ENCODE measurements around the gene ASB5. TPM values are rescaled to one million over a fixed set of nuclear protein-coding genes. Genes with fewer than 3 reads are reported as not detected.

Gene ASB5
- total RNA-seq, 6 experiments from 2014 or later, result 0.19 to 0.23 TPM; not detected in 4

DNA sequence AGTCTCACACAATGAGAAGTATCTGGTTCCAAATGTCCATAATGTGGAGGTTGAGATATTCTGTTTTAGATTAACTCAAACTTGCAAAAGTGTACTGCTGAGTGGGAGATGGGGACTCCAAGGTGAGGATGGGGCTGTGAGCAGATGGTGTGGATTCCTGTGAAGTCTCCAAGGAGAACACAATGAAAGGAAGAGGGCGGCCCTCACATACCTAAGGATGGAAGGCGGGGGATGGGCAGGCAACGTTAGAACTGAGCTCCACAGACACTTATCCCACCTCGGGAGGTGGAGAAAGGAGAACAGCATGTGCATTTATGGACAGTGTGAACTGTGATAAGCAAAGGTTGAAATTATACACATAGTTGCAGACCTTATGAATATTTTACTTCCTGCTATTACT, 63.7 kb downstream of the ASB5 start:
- TF ChIP-seq POLR2A (IDR thresholded peaks at IDR 0.05), result no peak
- TF ChIP-seq, protein P1, sequence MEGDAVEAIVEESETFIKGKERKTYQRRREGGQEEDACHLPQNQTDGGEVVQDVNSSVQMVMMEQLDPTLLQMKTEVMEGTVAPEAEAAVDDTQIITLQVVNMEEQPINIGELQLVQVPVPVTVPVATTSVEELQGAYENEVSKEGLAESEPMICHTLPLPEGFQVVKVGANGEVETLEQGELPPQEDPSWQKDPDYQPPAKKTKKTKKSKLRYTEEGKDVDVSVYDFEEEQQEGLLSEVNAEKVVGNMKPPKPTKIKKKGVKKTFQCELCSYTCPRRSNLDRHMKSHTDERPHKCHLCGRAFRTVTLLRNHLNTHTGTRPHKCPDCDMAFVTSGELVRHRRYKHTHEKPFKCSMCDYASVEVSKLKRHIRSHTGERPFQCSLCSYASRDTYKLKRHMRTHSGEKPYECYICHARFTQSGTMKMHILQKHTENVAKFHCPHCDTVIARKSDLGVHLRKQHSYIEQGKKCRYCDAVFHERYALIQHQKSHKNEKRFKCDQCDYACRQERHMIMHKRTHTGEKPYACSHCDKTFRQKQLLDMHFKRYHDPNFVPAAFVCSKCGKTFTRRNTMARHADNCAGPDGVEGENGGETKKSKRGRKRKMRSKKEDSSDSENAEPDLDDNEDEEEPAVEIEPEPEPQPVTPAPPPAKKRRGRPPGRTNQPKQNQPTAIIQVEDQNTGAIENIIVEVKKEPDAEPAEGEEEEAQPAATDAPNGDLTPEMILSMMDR (IDR thresholded peaks at IDR 0.05), result no peak
- WGBS (ENCODE audit: insufficient coverage, low coverage, low lambda C conversion rate, missing lambda C conversion rate), result 31% methylated on average over 2 of the region's 4 CpGs
- intact Hi-C loops (cut with DNase I), result no loop called here
- Histone ChIP-seq H3K27me3 (no peaks in the 10 kb centered on the region), H3K36me3 (no peaks in the 10 kb centered on the region), H3K27ac (no peak overlapping the region), H3K4me1 (no peaks in the 10 kb centered on the region), H3K4me3 (no peak overlapping the region), H3K9me3 (no peaks in the 10 kb centered on the region)
- ATAC-seq, result no peak
- no peak for DNase-seq

DNA sequence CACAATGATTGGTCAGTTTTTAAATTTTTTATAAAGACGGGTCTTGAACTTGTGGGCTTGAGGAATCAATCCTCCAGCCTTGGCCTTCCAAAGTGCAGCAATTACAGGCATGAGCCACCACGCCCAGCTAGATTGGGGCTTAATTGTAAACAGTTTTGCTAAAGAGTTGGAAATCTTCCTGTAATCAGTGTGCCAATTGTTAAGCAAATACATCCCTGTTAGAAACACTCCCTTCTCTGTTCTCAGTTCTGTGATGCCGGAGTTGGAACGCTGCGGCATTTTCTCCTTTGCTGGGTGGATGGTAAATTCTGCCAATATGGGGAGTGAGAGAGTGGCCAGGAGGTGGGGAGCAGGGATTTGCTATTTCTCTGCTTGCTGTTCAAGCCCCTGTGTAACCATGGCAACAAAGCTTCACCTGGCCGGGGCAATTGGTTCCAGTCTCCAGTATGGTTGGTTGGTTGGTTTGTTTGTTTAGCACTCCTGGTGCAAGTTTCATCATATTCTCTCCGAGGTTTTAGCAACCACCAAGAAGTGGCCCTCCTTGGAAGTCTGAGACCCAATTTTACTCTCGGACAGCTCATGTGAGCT, 70.6 kb downstream of the ASB5 start:
- no peak for DNase-seq
- Histone ChIP-seq H3K27me3 (no peaks in the 10 kb centered on the region), H3K27ac (no peak overlapping the region), H3K4me1 (peaks cover 0 to 5% (median 0%) of the 10 kb centered on the region in 4 donors), H3K4me3 (no peak overlapping the region), H3K36me3 (no peaks in the 10 kb centered on the region), H3K9me3 (no peaks in the 10 kb centered on the region)
- ATAC-seq, result no peak
- TF ChIP-seq POLR2A (IDR thresholded peaks at IDR 0.05), result no peak
- TF ChIP-seq, protein P1 (IDR thresholded peaks at IDR 0.05), result no peak
- intact Hi-C loops (cut with DNase I), result no loop called here
- WGBS (ENCODE audit: insufficient coverage, low coverage, low lambda C conversion rate, missing lambda C conversion rate), result 73% methylated on average over 6 of the region's 8 CpGs

DNA sequence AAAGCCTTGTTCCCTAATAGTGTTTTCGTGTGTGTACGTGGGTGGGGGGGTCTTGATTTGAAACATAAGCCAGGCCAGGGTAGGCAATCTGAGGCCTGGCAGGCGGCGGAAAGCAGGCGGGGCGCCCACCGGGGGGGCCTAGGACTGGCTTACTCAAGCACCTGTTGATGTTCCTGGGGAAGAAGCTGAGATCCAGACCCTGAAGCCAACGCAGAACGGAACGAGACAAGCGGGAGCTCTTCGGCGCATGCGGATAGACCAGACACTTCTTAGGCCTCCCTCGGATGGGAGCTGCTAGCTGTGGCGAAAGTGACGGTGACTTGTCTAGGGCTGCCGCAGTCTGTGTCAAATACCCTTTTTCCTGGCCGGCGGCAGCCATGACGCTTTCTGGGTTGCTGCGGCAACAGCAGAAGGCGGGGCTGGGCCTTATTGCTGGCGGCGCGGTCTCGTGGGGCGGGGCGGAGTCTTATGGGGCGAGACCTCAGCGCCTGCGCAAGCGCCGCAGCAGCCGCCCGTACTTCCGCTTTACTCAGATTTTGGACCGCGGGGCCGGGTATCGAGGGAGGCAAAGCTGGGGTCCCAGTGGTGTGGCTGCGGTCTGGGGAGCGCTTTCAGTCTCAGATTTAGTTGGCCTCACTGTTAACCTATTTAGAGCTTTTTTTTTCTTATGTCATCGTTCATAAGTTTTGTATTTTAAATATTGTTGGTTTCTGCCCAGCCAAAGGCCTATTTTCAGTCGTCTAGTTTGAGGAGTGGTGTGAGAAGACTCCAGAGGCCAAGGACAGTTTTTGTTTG, 73.6 kb downstream of the ASB5 start, which contains the start of gene SPATA4:
SPATA4 (minus strand) TSS at position 402 of the 795 bp plus-strand sequence; CDS start at position 379, 23 bp downstream.
- Histone ChIP-seq H3K36me3 (no peaks in the 10 kb centered on the region), H3K9me3 (no peaks in the 10 kb centered on the region), H3K27me3 (no peaks in the 10 kb centered on the region), H3K4me1 (peaks cover 0 to 5% (median 0%) of the 10 kb centered on the region in 4 donors), H3K27ac (peak within 1 kb of the TSS in 2 of 3 donors; percentile 38 to 42), H3K4me3 (peak within 1 kb of the TSS; percentile 45 to 67 (median 67))
- 2% methylated on average over 29 of the region's 45 CpGs for WGBS (ENCODE audit: insufficient coverage, low coverage, low lambda C conversion rate, missing lambda C conversion rate)
- ATAC-seq (peak; percentile 100), DNase-seq (peak; percentile 95 to 97 (median 96))
- intact Hi-C loops (cut with DNase I), result no loop called here
- TF ChIP-seq POLR2A (IDR thresholded peaks at IDR 0.05), result peak; percentile 45
- TF ChIP-seq, protein P1 (IDR thresholded peaks at IDR 0.05), result no peak

DNA sequence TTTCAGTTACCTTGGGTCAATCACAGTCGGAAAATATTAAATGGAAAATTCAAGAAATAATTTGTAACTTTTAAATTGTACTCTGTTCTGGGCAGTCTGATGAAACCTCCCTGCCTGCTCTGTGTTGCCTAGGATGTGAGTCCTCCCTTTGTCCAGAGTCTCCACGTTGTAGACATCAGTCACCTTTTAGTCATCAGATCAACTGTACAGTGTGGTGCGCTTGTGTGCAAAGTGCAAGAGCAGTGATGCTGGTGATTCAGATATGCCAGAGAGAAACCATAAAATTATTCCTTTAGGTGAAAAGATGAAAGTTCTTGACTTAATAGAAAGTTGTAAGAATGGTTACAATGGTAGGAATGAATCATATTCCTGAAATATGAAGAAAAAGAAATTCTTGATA, 75.1 kb downstream of the ASB5 start:
- Histone ChIP-seq H3K27ac (no peak overlapping the region), H3K27me3 (no peaks in the 10 kb centered on the region), H3K9me3 (no peaks in the 10 kb centered on the region), H3K4me3 (no peak overlapping the region), H3K36me3 (no peaks in the 10 kb centered on the region), H3K4me1 (peaks cover 0 to 5% (median 0%) of the 10 kb centered on the region in 4 donors)
- WGBS (ENCODE audit: insufficient coverage, low coverage, low lambda C conversion rate, missing lambda C conversion rate), result 59% methylated on average over 3 of the region's 3 CpGs
- ATAC-seq (no peak), DNase-seq (no peak)
- TF ChIP-seq, protein P1 (IDR thresholded peaks at IDR 0.05), result no peak
- TF ChIP-seq POLR2A (IDR thresholded peaks at IDR 0.05), result no peak
- intact Hi-C loops (cut with DNase I), result no loop called here
